Activated CD4-positive, alpha-beta memory T cell treated with anti-CD3 and anti-CD28 coated beads, Interleukin-2, amount 10 ng/mL, durations not matched to agents 7 days and 5 days (primary cell): ENCODE data around the gene SLC41A1. TPM values are rescaled to one million over a fixed set of nuclear protein-coding genes. Genes with fewer than 3 reads are reported as not detected.

ENCODE experiments used
- CTCF ChIA-PET: fragments of 350-600 bp; sonication (Branson Sonifier 250); formaldehyde crosslinking; loops from one replicate; lab custom pipeline; 2021; ENCODE audit warnings: antibody characterized with exemption, inconsistent platforms; lab: Charles Lee
- POLR2A ChIA-PET: fragments of 350-600 bp; sonication (Branson Sonifier 250); formaldehyde crosslinking; loops from one replicate; lab custom pipeline; 2021; ENCODE audit warnings: antibody characterized with exemption; lab: Charles Lee
- DNase-seq: peaks from one replicate; pipeline ENCODE4 v3.0.0-alpha.2; 2020
- H3K27ac Mint-ChIP-seq: one replicate; pipeline ENCODE4 v1.8.0; 2021; ENCODE audit warnings: mild to moderate bottlenecking, mixed read lengths
- H3K27me3 Mint-ChIP-seq: one replicate; pipeline ENCODE4 v1.8.0; 2021; ENCODE audit warnings: mixed read lengths
- H3K36me3 Mint-ChIP-seq: one replicate; pipeline ENCODE4 v1.8.0; 2021; ENCODE audit warnings: low read depth, mixed read lengths
- H3K4me1 Mint-ChIP-seq: one replicate; pipeline ENCODE4 v1.8.0; 2021; ENCODE audit warnings: mixed read lengths
- H3K4me3 Mint-ChIP-seq: one replicate; pipeline ENCODE4 v1.8.0; 2021; ENCODE audit warnings: mild to moderate bottlenecking, mixed read lengths
- H3K9me3 Mint-ChIP-seq: one replicate; pipeline ENCODE4 v1.8.0; 2021; ENCODE audit warnings: mixed read lengths
- total RNA-seq, 2 experiments: library from RNA; stranded (reverse); gene quantifications; one replicate each; pipeline ENCODE4 v1.2.3, GENCODE V29; 2021

SLC41A1 gene
- total RNA-seq, 2 experiments from 2014 or later, result 15.1 to 17.8 TPM

- CTCF ChIA-PET, result interaction anchor here (1.2 kb wide), 1 partner anchor 106 kb away, joined by 5 read pairs; no protein-coding TSS in a partner anchor
- Mint-ChIP-seq H3K36me3 (peaks cover 51% of the 10 kb centered on the region), H3K9me3 (no peaks in the 10 kb centered on the region), H3K27ac (no peak overlapping the region), H3K27me3 (no peaks in the 10 kb centered on the region), H3K4me3 (no peak overlapping the region), H3K4me1 (peaks cover 19% of the 10 kb centered on the region)
- POLR2A ChIA-PET, result interaction anchor here (2.6 to 2.9 kb wide), 2 partner anchors 10 to 15 kb away, joined by 14 to 18 read pairs; partner anchors contain the start of genes NUCKS1 and RAB29
- DNase-seq, result no peak
Measured at GRCh38 chr1:205764578-205764977, 48.4 kb downstream of the SLC41A1 start.

DNA sequence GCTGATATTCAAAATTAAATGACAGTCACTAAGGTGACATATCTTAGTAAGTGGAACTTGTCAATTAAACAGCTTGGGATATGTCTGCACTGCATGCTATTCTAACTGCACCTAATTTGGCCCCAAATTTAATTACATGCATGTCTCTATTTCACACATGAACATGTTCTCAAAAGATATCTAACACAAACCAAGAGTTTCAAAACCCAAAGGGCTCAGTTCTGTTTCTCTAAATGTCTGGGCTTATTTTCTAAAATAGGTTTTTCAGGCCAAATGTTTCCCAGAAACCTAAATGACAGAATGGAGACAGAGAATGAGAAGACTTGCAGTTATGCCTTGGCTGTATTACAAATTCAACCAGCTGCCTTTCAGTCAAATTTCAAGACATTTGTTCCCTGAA, 49.0 kb downstream of the SLC41A1 start:
- Mint-ChIP-seq H3K27ac (no peak overlapping the region), H3K4me1 (peaks cover 19% of the 10 kb centered on the region), H3K9me3 (no peaks in the 10 kb centered on the region), H3K27me3 (no peaks in the 10 kb centered on the region), H3K4me3 (no peak overlapping the region), H3K36me3 (peaks cover 45% of the 10 kb centered on the region)
- ChIA-PET CTCF (interaction anchor here (0.7 kb wide), 1 partner anchor 213 kb away, joined by 3 read pairs; no protein-coding TSS in a partner anchor), POLR2A (interaction anchor here (1.7 to 2.9 kb wide), 2 partner anchors 15 to 41 kb away, joined by 3 to 14 read pairs; partner anchors contain the start of gene NUCKS1)
- DNase-seq, result no peak

DNA sequence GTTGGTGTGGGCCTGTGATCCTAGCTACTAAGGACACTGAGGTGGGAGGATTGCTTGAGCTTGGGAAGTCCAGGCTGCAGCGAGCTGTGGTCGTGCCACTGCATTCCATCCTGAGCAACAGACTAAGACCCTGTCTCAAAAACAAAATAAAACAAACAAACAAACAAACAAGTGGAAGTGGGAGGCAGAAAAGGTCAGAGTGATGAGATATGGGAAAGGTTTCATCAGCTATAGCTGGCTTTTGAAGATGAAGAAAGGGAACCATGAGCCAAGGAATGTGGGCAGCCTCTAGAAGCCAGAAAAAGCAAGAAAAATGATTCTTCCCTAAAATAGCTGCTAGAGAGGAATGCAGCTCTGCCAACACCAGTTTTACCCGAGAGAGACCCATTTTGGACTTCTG, 52.4 kb downstream of the SLC41A1 start:
- POLR2A ChIA-PET, result interaction anchor here (1.5 to 2.9 kb wide), 4 partner anchors 10 to 14 kb away, joined by 5 to 17 read pairs (median 8); partner anchors contain the start of genes NUCKS1 and RAB29
- H3K27me3 Mint-ChIP-seq, result no peaks in the 10 kb centered on the region

GRCh38 chr1:205756552-205756951, 56.4 kb downstream of the SLC41A1 start:
- H3K27ac Mint-ChIP-seq, result no peak overlapping the region
- no peak for DNase-seq
- H3K27me3 Mint-ChIP-seq, result no peaks in the 10 kb centered on the region
- CTCF ChIA-PET, result interaction anchor here (0.9 kb wide), 1 partner anchor 45 kb away, joined by 4 read pairs; no protein-coding TSS in a partner anchor
- POLR2A ChIA-PET, result interaction anchor here (1.2 kb wide), 1 partner anchor 124 kb away, joined by 3 read pairs; no protein-coding TSS in a partner anchor
- peaks cover 8% of the 10 kb centered on the region for H3K36me3 Mint-ChIP-seq
- H3K9me3 Mint-ChIP-seq, result no peaks in the 10 kb centered on the region
- H3K4me3 Mint-ChIP-seq, result no peak overlapping the region
- peaks cover 3% of the 10 kb centered on the region for H3K4me1 Mint-ChIP-seq

More for the DNA sequence above, 52.4 kb downstream of the SLC41A1 start:
- Mint-ChIP-seq H3K4me1 (peaks cover 8% of the 10 kb centered on the region), H3K4me3 (no peak overlapping the region), H3K36me3 (peaks cover 27% of the 10 kb centered on the region), H3K27ac (no peak overlapping the region), H3K9me3 (no peaks in the 10 kb centered on the region)
- CTCF ChIA-PET, result interaction anchor here (0.5 to 1.7 kb wide), 3 partner anchors 11 to 225 kb away, joined by 3 read pairs; no protein-coding TSS in a partner anchor
- DNase-seq, result no peak

DNA sequence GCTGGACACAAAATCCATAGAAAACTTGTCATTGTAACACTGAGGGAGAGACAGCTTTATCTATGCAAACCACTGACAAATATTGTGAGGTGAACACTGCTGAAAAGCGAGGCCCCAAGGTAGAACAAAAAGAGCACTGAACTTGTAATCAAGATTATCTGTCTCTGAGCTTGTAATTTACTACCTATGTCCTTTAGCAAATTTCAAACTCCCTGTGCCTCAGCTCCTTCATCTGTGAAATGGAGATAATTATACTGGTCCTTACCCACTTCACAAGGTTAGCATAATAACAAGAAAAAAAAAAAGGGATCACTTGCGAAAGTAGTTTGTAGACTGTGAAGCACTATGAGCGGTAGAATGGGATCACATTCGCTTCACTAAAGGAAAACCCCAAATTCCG, 58.1 kb downstream of the SLC41A1 start:
- DNase-seq, result no peak
- peaks cover 15% of the 10 kb centered on the region for H3K4me1 Mint-ChIP-seq
- H3K27ac Mint-ChIP-seq, result no peak overlapping the region
- ChIA-PET POLR2A (interaction anchor here (0.8 to 1.4 kb wide), 3 partner anchors 16 to 28 kb away, joined by 3 to 7 read pairs (median 4); partner anchors contain the start of gene RAB29), CTCF (interaction anchor here (1.1 to 1.3 kb wide), 2 partner anchors 44 to 163 kb away, joined by 3 read pairs; no protein-coding TSS in a partner anchor)
- H3K36me3 Mint-ChIP-seq, result peaks cover 7% of the 10 kb centered on the region
- no peaks in the 10 kb centered on the region for H3K27me3 Mint-ChIP-seq
- H3K4me3 Mint-ChIP-seq, result no peak overlapping the region
- no peaks in the 10 kb centered on the region for H3K9me3 Mint-ChIP-seq

DNA sequence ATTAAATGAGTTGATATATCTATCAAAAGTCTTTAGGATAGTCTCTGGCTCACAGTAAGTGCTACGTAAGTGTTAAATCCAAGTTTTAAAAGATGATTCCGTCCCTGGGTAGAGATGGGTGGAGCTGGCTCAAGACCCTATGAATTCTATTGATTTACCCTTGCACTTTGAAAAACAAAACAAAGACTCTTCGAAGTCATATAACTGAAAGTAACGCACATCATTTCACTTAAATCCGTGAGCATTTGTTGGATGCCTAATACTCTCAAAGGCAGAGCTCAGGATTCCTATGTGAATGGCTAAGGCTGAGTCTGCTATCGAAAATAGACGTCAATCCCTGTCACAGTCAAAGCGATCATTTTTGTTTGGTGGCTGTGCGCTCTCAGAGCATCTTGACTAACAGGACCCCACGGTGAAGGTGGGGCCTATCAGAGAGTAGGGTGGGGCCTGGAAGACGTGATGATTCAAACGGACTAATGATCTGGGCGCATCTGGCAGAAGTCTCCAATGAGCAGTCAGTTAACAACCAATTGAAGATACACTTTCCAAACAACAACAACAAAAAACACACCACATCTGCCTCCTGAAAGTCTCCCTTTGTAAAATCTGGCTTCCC, 61.9 kb downstream of the SLC41A1 start:
- peaks cover 36% of the 10 kb centered on the region for H3K4me1 Mint-ChIP-seq
- H3K4me3 Mint-ChIP-seq, result peak overlapping the region; percentile 87
- CTCF ChIA-PET, result interaction anchor here (0.6 to 1.1 kb wide), 2 partner anchors 20 to 32 kb away, joined by 3 to 4 read pairs; no protein-coding TSS in a partner anchor

GRCh38 chr1:205750138-205751035, 62.6 kb downstream of the SLC41A1 start, which contains the start of gene NUCKS1:
Gene NUCKS1 (minus strand): TSS chr1:205750182. CDS start chr1:205749973, 209 bp downstream.
- DNase-seq, result peak; percentile 97
- Mint-ChIP-seq H3K9me3 (no peaks in the 10 kb centered on the region), H3K4me3 (peak within 1 kb of the TSS; percentile 87), H3K27ac (peak within 1 kb of the TSS; percentile 96), H3K36me3 (peaks cover 23% of the 10 kb centered on the region), H3K4me1 (peaks cover 41% of the 10 kb centered on the region), H3K27me3 (no peaks in the 10 kb centered on the region)
- CTCF ChIA-PET, result interaction anchor here (1.0 to 1.1 kb wide), 2 partner anchors 24 to 32 kb away, joined by 3 to 4 read pairs; no protein-coding TSS in a partner anchor
- POLR2A ChIA-PET, result interaction anchor here (0.7 to 3.7 kb wide), 16 partner anchors 10 to 119 kb away, joined by 3 to 99 read pairs (median 5); partner anchors contain the start of genes ELK4 and RAB29

More for the DNA sequence above, 61.9 kb downstream of the SLC41A1 start:
- POLR2A ChIA-PET, result interaction anchor here (0.8 to 3.7 kb wide), 7 partner anchors 9 to 120 kb away, joined by 3 to 99 read pairs (median 3); partner anchors contain the start of gene RAB29
- no peaks in the 10 kb centered on the region for H3K9me3 Mint-ChIP-seq
- no peaks in the 10 kb centered on the region for H3K27me3 Mint-ChIP-seq
- no peak for DNase-seq
- peaks cover 21% of the 10 kb centered on the region for H3K36me3 Mint-ChIP-seq
- peak overlapping the region; percentile 96 for H3K27ac Mint-ChIP-seq

GRCh38 chr1:205749234-205750137, 63.5 kb downstream of the SLC41A1 start:
- no peaks in the 10 kb centered on the region for H3K27me3 Mint-ChIP-seq
- peaks cover 26% of the 10 kb centered on the region for H3K36me3 Mint-ChIP-seq
- H3K27ac Mint-ChIP-seq, result peak overlapping the region; percentile 96
- POLR2A ChIA-PET, result interaction anchor here (0.6 to 3.7 kb wide), 26 partner anchors 10 to 826 kb away, joined by 3 to 99 read pairs (median 5); partner anchors contain the start of genes ELK4 and RAB29
- peak; percentile 95 for DNase-seq
- H3K4me3 Mint-ChIP-seq, result peak overlapping the region; percentile 87
- CTCF ChIA-PET, result interaction anchor here (0.5 to 1.1 kb wide), 5 partner anchors 8 to 33 kb away, joined by 3 to 4 read pairs (median 3); no protein-coding TSS in a partner anchor
- no peaks in the 10 kb centered on the region for H3K9me3 Mint-ChIP-seq
- peaks cover 47% of the 10 kb centered on the region for H3K4me1 Mint-ChIP-seq

DNA sequence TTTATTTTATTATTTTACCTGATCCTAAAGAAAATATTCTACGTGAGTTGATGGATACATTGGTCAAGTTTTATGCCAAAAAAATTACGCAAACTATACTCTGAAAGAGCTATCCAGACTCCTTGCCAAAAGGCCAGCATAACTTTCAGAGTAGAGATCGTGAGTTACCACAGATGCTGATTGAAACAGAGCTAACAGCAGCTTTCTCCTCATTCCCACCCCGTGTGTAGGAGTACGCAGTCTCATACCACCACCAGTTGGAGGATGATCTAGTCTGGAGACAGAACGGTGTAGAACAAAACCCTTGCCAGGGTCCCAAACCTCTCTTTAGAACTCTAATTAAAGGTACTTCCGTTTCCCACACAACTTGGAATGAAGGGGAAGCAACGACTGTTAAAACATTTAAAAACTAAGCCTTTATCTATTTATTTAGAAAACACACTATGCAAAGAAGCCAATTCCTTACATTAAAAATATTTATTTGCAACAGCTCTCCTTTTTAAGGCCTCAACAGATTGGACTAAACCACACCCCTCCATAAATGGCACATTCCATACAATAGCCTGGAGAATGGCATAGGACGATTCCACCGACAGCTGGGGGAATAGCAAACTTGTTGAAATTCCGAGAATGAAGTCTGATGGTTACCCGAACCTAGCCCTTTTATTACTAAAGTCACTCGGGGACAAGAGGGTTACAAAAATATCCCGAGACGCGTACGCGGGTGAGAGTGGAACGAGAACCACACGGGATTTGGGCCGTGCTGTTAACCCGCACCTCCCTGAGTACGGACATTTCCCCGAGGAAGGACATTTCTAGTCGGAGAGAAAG, 64.4 kb downstream of the SLC41A1 start:
- peak; percentile 35 for DNase-seq
- peak overlapping the region; percentile 90 for H3K27ac Mint-ChIP-seq
- no peaks in the 10 kb centered on the region for H3K9me3 Mint-ChIP-seq

GRCh38 chr1:205746757-205747412, 66.1 kb downstream of the SLC41A1 start:
- Mint-ChIP-seq H3K27me3 (no peaks in the 10 kb centered on the region), H3K4me3 (peak overlapping the region; percentile 31), H3K4me1 (peaks cover 62% of the 10 kb centered on the region), H3K36me3 (peaks cover 34% of the 10 kb centered on the region), H3K27ac (no peak overlapping the region), H3K9me3 (no peaks in the 10 kb centered on the region)
- DNase-seq, result no peak
- CTCF ChIA-PET, result interaction anchor here (1.1 to 1.6 kb wide), 4 partner anchors 36 to 156 kb away, joined by 3 to 6 read pairs (median 4); no protein-coding TSS in a partner anchor
- POLR2A ChIA-PET, result interaction anchor here (0.6 to 3.1 kb wide), 9 partner anchors 8 to 738 kb away, joined by 3 to 24 read pairs (median 3); partner anchors contain the start of gene RAB29

More for the DNA sequence above, 64.4 kb downstream of the SLC41A1 start:
- Mint-ChIP-seq H3K4me3 (peak overlapping the region; percentile 87), H3K27me3 (no peaks in the 10 kb centered on the region), H3K4me1 (peaks cover 51% of the 10 kb centered on the region), H3K36me3 (peaks cover 30% of the 10 kb centered on the region)
- ChIA-PET POLR2A (interaction anchor here (0.6 to 3.7 kb wide), 25 partner anchors 9 to 827 kb away, joined by 3 to 99 read pairs (median 5); partner anchors contain the start of genes ELK4 and RAB29), CTCF (interaction anchor here (0.5 to 1.1 kb wide), 7 partner anchors 9 to 40 kb away, joined by 3 to 4 read pairs (median 3); no protein-coding TSS in a partner anchor)
